Mesendoderm (in vitro differentiated cells): ENCODE results near the gene UNC93B1.

ENCODE experiments used
- DNase-seq: peaks from one replicate; pipeline ENCODE4 v3.0.0; 2013
- H2AK5ac ChIP-seq: 2 replicates; pipeline ENCODE4 v1.6.1; 2013; ENCODE audit warnings: low read length, inconsistent platforms
- H2BK120ac ChIP-seq: 2 replicates; pipeline ENCODE4 v1.6.1; 2013; ENCODE audit warnings: low read depth, mild to moderate bottlenecking, low read length, moderate library complexity, mixed read lengths
- H2BK15ac ChIP-seq: replicated peaks from 2 replicates; pipeline ENCODE4 v1.6.1; 2013; ENCODE audit warnings: low read depth, mild to moderate bottlenecking, moderate library complexity
- H2BK5ac ChIP-seq: 2 replicates; pipeline ENCODE4 v1.6.1; 2013; ENCODE audit warnings: low read length, inconsistent platforms
- H3K18ac ChIP-seq: 2 replicates; pipeline ENCODE4 v1.6.1; 2013; ENCODE audit warnings: mild to moderate bottlenecking, low read length, mixed read lengths
- H3K23ac ChIP-seq: one replicate; pipeline ENCODE4 v1.6.1; 2013; ENCODE audit warnings: low read length
- H3K27ac ChIP-seq: 2 replicates; pipeline ENCODE4 v1.5.1; 2013; ENCODE audit warnings: low read depth, mild to moderate bottlenecking, inconsistent platforms, low read length, moderate library complexity
- H3K27me3 ChIP-seq: 2 replicates; pipeline ENCODE4 v1.6.1; 2013; ENCODE audit warnings: low read length, control low read depth, mild to moderate bottlenecking, inconsistent platforms; ENCODE audit not compliant: insufficient read depth, poor library complexity
- H3K36me3 ChIP-seq: 2 replicates; pipeline ENCODE4 v1.6.1; 2013; ENCODE audit warnings: low read length, inconsistent platforms; ENCODE audit not compliant: control insufficient read depth, insufficient read depth
- H3K4ac ChIP-seq: one replicate; pipeline ENCODE4 v1.6.1; 2013; ENCODE audit warnings: low read depth, mild to moderate bottlenecking, low read length, moderate library complexity
- H3K4me1 ChIP-seq: 2 replicates; pipeline ENCODE4 v1.6.1; 2013; ENCODE audit warnings: low read depth, low read length, inconsistent platforms; ENCODE audit not compliant: control insufficient read depth
- H3K4me2 ChIP-seq: 2 replicates; pipeline ENCODE4 v1.6.1; 2013; ENCODE audit warnings: low read length
- H3K4me3 ChIP-seq: 2 replicates; pipeline ENCODE4 v1.5.1; 2013; ENCODE audit warnings: mild to moderate bottlenecking, low read length
- H3K56ac ChIP-seq: one replicate; pipeline ENCODE4 v1.6.1; 2013; ENCODE audit warnings: low read length
- H3K79me1 ChIP-seq: 2 replicates; pipeline ENCODE4 v1.6.1; 2013; ENCODE audit warnings: low read length, inconsistent platforms
- H3K79me2 ChIP-seq: 2 replicates; pipeline ENCODE4 v1.6.1; 2013; ENCODE audit warnings: mild to moderate bottlenecking, low read length; ENCODE audit not compliant: control insufficient read depth, insufficient read depth
- H3K9ac ChIP-seq: 2 replicates; pipeline ENCODE4 v1.6.1; 2013; ENCODE audit warnings: low read length, inconsistent platforms
- H4K5ac ChIP-seq: one replicate; pipeline ENCODE4 v1.6.1; 2013; ENCODE audit warnings: low read length
- H4K8ac ChIP-seq: one replicate; pipeline ENCODE4 v1.6.1; 2013; ENCODE audit warnings: low read depth, mild to moderate bottlenecking, control low read depth, low read length, moderate library complexity
- WGBS: extraction: QIAGEN DNeasy Blood & Tissue Kit; methylation state at CpG from one replicate; pipeline ENCODE4 v1.1.7; 2013; ENCODE audit warnings: low lambda C conversion rate, missing lambda C conversion rate; ENCODE audit not compliant: insufficient coverage; ENCODE audit errors: extremely low coverage; 5-methylcytosine and 5-hydroxymethylcytosine counted together

UNC93B1 gene

DNA sequence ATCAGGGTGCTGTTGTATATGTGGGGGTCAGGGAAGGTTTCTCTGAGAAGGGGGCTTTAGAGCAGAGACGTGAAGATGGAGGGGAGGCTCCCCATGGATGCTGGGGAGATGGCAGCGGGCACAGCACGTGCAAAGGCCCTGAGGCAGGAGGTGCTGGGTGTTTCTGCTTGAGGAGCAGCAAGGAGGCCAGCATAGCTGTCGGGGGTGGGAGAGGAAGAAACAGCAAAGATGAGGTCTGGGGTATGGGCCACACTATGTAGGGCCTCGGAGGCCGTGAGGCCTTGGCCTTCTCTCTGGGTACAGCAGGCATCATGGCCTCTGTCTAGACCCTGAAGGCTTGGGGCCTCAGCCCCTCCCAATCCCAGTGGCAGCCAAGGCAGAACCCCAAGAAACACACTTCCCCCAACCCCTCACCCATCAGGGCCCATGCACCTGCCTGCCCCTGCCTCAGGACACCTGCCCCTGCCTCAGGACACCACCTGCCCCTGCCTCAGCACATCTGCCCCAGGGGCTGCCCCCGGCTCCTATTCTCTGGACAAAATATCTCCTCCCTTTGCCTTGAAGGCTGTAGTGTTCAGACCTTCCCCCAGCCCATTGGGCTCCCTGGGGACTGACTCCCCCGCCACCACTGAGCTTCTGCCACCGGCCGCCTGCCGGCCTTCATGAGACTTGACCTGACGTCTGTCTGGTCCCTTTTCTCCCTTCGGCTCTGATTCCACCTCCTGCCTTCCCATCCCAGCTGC, 12.4 kb upstream of the UNC93B1 start:
- H3K4me1 ChIP-seq: no peaks in the 10 kb centered on the region

DNA sequence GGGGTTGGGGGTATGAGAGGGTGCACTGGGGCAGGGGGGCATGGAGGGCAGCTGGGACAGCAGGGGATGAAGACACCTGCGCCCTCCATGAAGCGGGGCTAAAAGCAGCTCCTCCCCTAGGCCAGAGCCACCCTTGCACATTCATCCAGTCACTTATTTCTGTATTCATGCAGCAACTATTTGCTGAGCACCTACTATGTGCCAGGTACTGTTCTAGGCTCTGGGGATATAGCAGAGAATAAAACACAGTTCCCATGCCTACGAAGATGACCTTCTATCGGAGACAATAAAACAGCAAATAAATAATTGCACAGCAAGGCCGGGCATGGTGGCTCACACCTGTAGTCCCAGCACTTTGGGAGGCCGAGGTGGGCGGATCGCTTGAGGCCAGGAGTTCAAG, 11.6 kb upstream of the UNC93B1 start:
- no peak overlapping the region for H2AK5ac ChIP-seq
- no peak overlapping the region for H3K9ac ChIP-seq
- no peak overlapping the region for H3K27ac ChIP-seq
- H2BK15ac ChIP-seq: no peak overlapping the region
- H4K5ac ChIP-seq: no peak overlapping the region
- H3K4ac ChIP-seq: no peak overlapping the region
- no peaks in the 10 kb centered on the region for H3K79me2 ChIP-seq
- no peak overlapping the region for H3K18ac ChIP-seq
- no peak overlapping the region for H3K56ac ChIP-seq
- H2BK5ac ChIP-seq: no peak overlapping the region
- H3K36me3 ChIP-seq: no peaks in the 10 kb centered on the region
- DNase-seq: no peak
- no peaks in the 10 kb centered on the region for H3K27me3 ChIP-seq
- no peak overlapping the region for H3K23ac ChIP-seq
- H2BK120ac ChIP-seq: no peak overlapping the region
- no peak overlapping the region for H3K4me2 ChIP-seq
- no CpG with 5 or more reads among the region's 8 CpGs for WGBS
- no peaks in the 10 kb centered on the region for H3K79me1 ChIP-seq
- no peaks in the 10 kb centered on the region for H3K4me1 ChIP-seq
- no peak overlapping the region for H4K8ac ChIP-seq
- H3K4me3 ChIP-seq: no peak overlapping the region

More for the DNA sequence above, 12.4 kb upstream of the UNC93B1 start:
- Histone ChIP-seq H3K79me2 (no peaks in the 10 kb centered on the region), H3K56ac (no peak overlapping the region), H3K79me1 (no peaks in the 10 kb centered on the region), H3K4me3 (no peak overlapping the region), H4K5ac (no peak overlapping the region), H3K4me2 (no peak overlapping the region), H3K4ac (no peak overlapping the region), H3K27ac (no peak overlapping the region), H2BK15ac (no peak overlapping the region), H3K27me3 (no peaks in the 10 kb centered on the region), H4K8ac (no peak overlapping the region), H3K9ac (no peak overlapping the region), H3K18ac (no peak overlapping the region), H3K23ac (no peak overlapping the region), H3K36me3 (no peaks in the 10 kb centered on the region), H2BK120ac (no peak overlapping the region), H2AK5ac (no peak overlapping the region), H2BK5ac (no peak overlapping the region)
- no CpG with 5 or more reads among the region's 13 CpGs for WGBS
- DNase-seq: no peak

DNA sequence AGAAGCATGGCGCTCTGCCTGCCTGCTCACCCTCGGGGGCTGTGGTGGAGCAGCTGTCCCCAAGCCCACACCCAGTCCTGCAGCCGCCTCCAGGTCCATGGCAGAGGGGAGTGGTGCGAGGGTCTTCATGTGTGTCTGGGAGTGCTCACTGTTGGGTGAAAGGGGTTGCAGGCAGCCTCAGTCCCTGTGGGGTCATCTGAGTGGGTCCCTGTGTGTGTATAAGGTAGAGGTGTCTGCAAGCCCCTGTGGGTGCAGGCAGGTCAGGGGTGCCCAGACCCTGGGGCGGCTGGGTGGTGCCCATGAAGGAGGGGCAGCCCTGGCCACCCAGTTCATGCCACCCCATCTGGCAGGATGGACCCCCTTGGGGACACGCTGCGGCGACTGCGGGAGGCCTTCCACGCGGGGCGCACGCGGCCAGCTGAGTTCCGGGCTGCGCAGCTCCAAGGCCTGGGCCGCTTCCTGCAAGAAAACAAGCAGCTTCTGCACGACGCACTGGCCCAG, 11.1 kb upstream of the UNC93B1 start:
- Histone ChIP-seq H3K23ac (no peak overlapping the region), H3K27ac (no peak overlapping the region), H3K36me3 (no peaks in the 10 kb centered on the region), H2BK15ac (no peak overlapping the region), H2AK5ac (no peak overlapping the region), H4K5ac (no peak overlapping the region), H3K56ac (no peak overlapping the region), H3K18ac (no peak overlapping the region), H4K8ac (no peak overlapping the region), H3K79me2 (no peaks in the 10 kb centered on the region), H3K4me2 (no peak overlapping the region), H3K4me3 (no peak overlapping the region), H3K27me3 (no peaks in the 10 kb centered on the region), H2BK120ac (no peak overlapping the region), H2BK5ac (no peak overlapping the region), H3K79me1 (no peaks in the 10 kb centered on the region), H3K4ac (no peak overlapping the region), H3K4me1 (no peaks in the 10 kb centered on the region), H3K9ac (no peak overlapping the region)
- no CpG with 5 or more reads among the region's 19 CpGs for WGBS
- no peak for DNase-seq

DNA sequence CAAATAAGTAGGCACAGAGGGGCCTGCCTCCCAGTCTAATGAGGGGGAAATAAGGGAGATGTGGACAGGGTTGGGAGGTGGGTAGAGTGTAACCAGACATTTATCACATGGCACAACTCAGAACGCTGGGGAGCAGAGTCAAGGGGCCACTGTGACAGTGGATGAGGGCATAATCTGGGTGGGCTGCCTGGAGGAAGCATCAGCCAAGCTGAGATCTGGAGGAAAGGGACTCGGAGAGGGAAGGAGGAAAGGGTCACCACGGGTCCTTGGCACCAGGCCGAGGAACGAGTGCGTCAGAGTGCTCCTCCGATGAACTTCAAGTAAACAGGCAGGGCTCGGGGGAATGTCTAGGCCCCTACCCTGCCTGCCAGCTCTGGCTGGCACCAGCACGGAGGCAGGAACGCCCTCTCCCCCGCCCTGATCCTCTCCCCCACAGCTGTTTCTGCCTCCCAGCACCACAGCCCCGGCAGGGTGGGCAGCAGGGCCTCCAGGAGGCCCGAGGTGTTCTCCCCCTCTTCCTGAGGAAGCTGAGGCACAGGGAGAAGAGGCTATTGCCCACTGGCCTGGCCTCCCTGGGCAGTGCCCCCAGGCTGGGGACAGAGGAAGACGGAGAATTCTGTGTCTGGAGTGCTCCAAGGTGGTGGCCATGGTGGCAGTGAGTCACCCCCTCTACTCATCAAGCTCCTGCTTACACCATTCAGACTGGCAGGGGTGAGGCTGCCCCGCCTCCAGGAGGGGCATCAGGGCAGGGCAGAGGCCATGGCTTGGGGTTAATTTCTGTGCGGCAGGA, 10.5 kb upstream of the UNC93B1 start:
- Histone ChIP-seq H3K27ac (no peak overlapping the region), H2BK120ac (no peak overlapping the region), H3K79me1 (no peaks in the 10 kb centered on the region), H3K4me1 (no peaks in the 10 kb centered on the region), H3K56ac (no peak overlapping the region), H2BK5ac (no peak overlapping the region), H4K5ac (no peak overlapping the region), H3K23ac (no peak overlapping the region), H3K9ac (no peak overlapping the region), H3K4ac (no peak overlapping the region), H4K8ac (no peak overlapping the region), H3K4me3 (no peak overlapping the region), H3K4me2 (no peak overlapping the region), H3K27me3 (no peaks in the 10 kb centered on the region), H2BK15ac (no peak overlapping the region), H3K18ac (no peak overlapping the region), H3K36me3 (no peaks in the 10 kb centered on the region), H3K79me2 (no peaks in the 10 kb centered on the region), H2AK5ac (no peak overlapping the region)
- WGBS: no CpG with 5 or more reads among the region's 16 CpGs
- DNase-seq: no peak

DNA sequence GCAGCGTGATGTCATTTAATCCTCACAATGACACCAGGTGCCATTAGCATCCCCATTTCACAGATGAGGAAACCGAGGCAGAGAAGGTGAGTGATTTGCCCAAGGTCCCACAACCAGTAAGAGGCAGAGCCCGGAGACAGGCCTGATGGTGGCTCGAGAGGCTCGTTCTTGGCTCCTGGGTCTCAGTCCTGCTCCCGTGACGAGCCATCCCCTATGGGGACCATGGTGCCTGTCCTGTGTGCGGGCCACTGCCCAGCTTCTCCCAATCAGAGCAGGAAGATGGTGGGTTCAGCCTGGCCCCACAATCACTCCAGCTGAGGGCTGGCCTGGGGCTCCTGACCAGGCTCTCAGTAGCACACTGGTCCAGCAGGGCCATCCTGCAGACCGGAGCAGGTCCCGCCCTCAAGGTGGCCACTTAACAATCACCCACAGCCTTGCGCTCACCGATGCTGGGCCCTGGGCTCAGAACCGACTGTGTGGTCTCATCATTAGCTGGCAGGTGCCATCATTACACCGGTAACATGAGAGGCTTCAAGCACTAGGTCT, 9.8 kb upstream of the UNC93B1 start:
- H2BK120ac ChIP-seq: no peak overlapping the region
- no peak overlapping the region for H3K18ac ChIP-seq
- H2BK15ac ChIP-seq: no peak overlapping the region
- no peaks in the 10 kb centered on the region for H3K79me2 ChIP-seq
- WGBS: no CpG with 5 or more reads among the region's 14 CpGs
- H3K4ac ChIP-seq: no peak overlapping the region
- H3K27ac ChIP-seq: no peak overlapping the region
- H3K4me1 ChIP-seq: no peaks in the 10 kb centered on the region
- H2BK5ac ChIP-seq: no peak overlapping the region
- no peak overlapping the region for H4K5ac ChIP-seq
- H3K27me3 ChIP-seq: no peaks in the 10 kb centered on the region
- H3K4me2 ChIP-seq: no peak overlapping the region
- no peak overlapping the region for H3K23ac ChIP-seq
- H3K56ac ChIP-seq: no peak overlapping the region
- no peaks in the 10 kb centered on the region for H3K79me1 ChIP-seq
- H3K9ac ChIP-seq: no peak overlapping the region
- H3K4me3 ChIP-seq: no peak overlapping the region
- DNase-seq: no peak
- no peaks in the 10 kb centered on the region for H3K36me3 ChIP-seq
- H4K8ac ChIP-seq: no peak overlapping the region
- H2AK5ac ChIP-seq: no peak overlapping the region
